GM06990 (cell line): Measurements from ENCODE around the gene P2RX7.

Experiments
- DNase-seq: peaks from one replicate; pipeline ENCODE4 v3.0.0-alpha.2; 2011; ENCODE audit not compliant: insufficient read length; ENCODE audit errors: extremely low read depth
- H3K27me3 ChIP-seq: replicated peaks from 2 replicates; pipeline ENCODE4 v1.6.0; 2011; ENCODE audit warnings: low read length; ENCODE audit not compliant: control insufficient read depth, insufficient read depth
- H3K36me3 ChIP-seq: 2 replicates; pipeline ENCODE4 v1.5.1; 2011; ENCODE audit warnings: low read length; ENCODE audit not compliant: control insufficient read depth, insufficient read depth
- H3K4me3 ChIP-seq: replicated peaks from 2 replicates; pipeline ENCODE4 v1.5.1; 2011; ENCODE audit warnings: low read depth, mild to moderate bottlenecking, control low read depth, low read length
- CTCF ChIP-seq: IDR thresholded peaks from 2 replicates; pipeline ENCODE4 v1.5.1; 2011; ENCODE audit warnings: low read length, control low read depth, mild to moderate bottlenecking, inconsistent platforms; ENCODE audit not compliant: insufficient read depth, poor library complexity, severe bottlenecking

Gene P2RX7

GRCh38 chr12:121087467-121088194 is 45.0 kb upstream of the P2RX7 start:
- no peak overlapping the region for H3K4me3 ChIP-seq
- no peak for TF ChIP-seq CTCF
- H3K36me3 ChIP-seq: no peaks in the 10 kb centered on the region
- no peak for DNase-seq
- H3K27me3 ChIP-seq: no peaks in the 10 kb centered on the region

DNA sequence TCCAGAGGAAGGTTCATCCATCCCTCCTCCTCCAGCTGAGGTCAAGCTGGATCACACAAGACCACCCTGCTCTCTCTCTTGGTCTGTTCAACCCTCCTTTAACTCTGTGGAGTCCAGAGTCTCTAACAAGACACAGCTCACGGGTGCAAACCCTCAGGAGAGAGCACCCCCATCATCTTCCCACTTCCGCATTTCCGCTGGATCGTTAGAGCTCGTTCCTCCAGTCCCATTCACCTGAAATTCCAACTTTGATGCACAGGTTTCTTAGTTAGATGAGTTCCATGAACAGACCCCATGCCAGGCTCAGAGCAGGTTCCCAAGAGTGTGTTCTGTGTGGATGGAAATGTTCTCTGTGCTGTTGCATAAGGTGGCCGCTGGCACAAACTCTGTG is 44.5 kb upstream of the P2RX7 start:
- TF ChIP-seq CTCF: no peak
- H3K36me3 ChIP-seq: no peaks in the 10 kb centered on the region
- no peak for DNase-seq

GRCh38 chr12:121089031-121089812 is 43.5 kb upstream of the P2RX7 start:
- TF ChIP-seq CTCF: peak; percentile 26
- H3K36me3 ChIP-seq: no peaks in the 10 kb centered on the region
- no peak for DNase-seq

More for the DNA sequence above, 44.5 kb upstream of the P2RX7 start:
- H3K27me3 ChIP-seq: no peaks in the 10 kb centered on the region
- no peak overlapping the region for H3K4me3 ChIP-seq

GRCh38 chr12:121089813-121090430 is 42.8 kb upstream of the P2RX7 start:
- H3K36me3 ChIP-seq: no peaks in the 10 kb centered on the region
- H3K4me3 ChIP-seq: no peak overlapping the region
- DNase-seq: no peak
- no peaks in the 10 kb centered on the region for H3K27me3 ChIP-seq
- no peak for TF ChIP-seq CTCF

More at GRCh38 chr12:121089031-121089812, 43.5 kb upstream of the P2RX7 start:
- no peaks in the 10 kb centered on the region for H3K27me3 ChIP-seq
- no peak overlapping the region for H3K4me3 ChIP-seq

DNA sequence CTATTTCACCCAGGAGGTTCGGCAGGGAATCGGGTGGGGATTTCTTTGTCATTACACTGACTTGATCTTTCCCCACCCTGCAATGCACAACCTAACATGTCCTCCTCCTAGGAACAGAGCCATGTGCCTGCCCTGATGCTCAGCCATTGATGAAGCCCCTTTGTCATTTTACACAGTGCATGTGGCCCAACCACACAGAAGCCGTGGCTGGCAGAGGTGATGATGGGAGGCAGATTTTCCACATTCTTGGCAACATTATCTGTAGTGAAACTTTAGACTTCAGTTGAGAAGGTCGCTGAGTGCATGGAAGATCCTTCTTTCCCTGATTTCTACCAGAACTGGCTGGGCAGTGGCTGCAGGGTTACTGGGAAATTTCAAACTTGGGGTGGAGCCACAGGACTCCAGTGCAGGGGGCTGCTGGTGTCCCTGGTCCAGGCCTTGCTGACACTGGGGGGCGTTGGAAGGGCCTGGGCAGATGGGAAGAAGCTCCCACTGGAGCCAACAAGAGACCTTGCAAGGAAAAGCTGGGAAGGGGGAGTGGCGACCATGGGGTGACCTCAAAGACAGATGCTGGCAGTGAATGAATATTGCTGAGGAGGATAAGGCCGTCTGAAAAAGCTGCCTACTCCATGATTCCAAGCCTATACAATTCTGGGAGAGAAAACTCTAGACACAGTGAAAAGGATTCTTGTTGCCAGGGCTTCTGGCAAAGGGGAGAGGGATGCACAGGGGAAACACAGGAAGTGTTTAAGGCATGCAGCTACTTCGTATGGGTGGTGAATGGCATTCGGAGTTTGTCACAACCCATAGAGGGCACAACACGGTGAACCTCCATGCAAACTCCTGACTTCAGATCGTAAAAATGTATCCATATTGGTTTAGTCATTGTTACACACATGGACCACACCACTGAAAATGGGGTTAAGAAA is 41.8 kb upstream of the P2RX7 start:
- Histone ChIP-seq H3K36me3 (no peaks in the 10 kb centered on the region), H3K4me3 (no peak overlapping the region), H3K27me3 (no peaks in the 10 kb centered on the region)
- no peak for TF ChIP-seq CTCF
- DNase-seq: no peak
